Lower leg skin (tissue), 3 donors: ENCODE results near the gene FAM135A.

Experiments used
- POLR2A ChIP-seq, 2 donors: fragments of 450-650 bp; IDR thresholded peaks; one replicate each; pipeline ENCODE4 v1.6.1; 2016 to 2017; ENCODE audit warnings: antibody characterized with exemption in 2 of 2, mild to moderate bottlenecking in 1 of 2, moderate library complexity in 1 of 2
- TF ChIP-seq, protein P1 (sequence below), 3 donors: fragments of 450-650 bp; IDR thresholded peaks; one replicate each; pipeline ENCODE4 v1.5.1; 2016; ENCODE audit warnings: antibody characterized with exemption in 3 of 3, mild to moderate bottlenecking in 3 of 3, moderate library complexity in 2 of 3

DNA sequence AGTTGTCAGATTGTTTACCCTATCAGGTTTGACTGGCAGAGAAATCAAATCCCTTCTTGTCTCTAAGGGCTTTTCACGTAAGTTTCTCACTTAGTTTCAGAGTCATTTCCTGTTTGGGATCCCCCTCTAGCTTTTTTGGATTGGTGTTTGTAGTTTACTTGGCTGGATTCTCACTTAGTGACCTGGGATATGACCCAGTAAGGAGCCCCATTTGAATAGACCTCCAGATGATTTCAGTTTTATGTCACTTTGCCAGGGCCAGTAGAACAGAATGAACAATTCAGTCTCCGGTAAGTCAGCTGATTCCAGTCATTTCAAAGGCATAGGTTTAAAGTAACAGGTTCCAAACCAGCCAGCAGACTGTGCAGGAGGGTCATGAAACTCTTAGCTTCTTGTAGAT lies 8.2 kb downstream of the FAM135A start:
- TF ChIP-seq, protein P1, sequence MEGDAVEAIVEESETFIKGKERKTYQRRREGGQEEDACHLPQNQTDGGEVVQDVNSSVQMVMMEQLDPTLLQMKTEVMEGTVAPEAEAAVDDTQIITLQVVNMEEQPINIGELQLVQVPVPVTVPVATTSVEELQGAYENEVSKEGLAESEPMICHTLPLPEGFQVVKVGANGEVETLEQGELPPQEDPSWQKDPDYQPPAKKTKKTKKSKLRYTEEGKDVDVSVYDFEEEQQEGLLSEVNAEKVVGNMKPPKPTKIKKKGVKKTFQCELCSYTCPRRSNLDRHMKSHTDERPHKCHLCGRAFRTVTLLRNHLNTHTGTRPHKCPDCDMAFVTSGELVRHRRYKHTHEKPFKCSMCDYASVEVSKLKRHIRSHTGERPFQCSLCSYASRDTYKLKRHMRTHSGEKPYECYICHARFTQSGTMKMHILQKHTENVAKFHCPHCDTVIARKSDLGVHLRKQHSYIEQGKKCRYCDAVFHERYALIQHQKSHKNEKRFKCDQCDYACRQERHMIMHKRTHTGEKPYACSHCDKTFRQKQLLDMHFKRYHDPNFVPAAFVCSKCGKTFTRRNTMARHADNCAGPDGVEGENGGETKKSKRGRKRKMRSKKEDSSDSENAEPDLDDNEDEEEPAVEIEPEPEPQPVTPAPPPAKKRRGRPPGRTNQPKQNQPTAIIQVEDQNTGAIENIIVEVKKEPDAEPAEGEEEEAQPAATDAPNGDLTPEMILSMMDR (IDR thresholded peaks at IDR 0.05) = no peak
- no peak for TF ChIP-seq POLR2A (IDR thresholded peaks at IDR 0.05)
